Measurements from ENCODE around the gene CXXC4. TPM values are rescaled to one million over a fixed set of nuclear protein-coding genes. Genes with fewer than 3 reads are reported as not detected.

The CXXC4 gene
- total RNA-seq, 4 donors from 2014 or later, result 0.17 to 0.91 (median 0.50) TPM

- H3K4me3 ChIP-seq (ENCODE audit: low read depth, poor library complexity, severe bottlenecking), result no peak overlapping the region
- TF ChIP-seq, protein P1, sequence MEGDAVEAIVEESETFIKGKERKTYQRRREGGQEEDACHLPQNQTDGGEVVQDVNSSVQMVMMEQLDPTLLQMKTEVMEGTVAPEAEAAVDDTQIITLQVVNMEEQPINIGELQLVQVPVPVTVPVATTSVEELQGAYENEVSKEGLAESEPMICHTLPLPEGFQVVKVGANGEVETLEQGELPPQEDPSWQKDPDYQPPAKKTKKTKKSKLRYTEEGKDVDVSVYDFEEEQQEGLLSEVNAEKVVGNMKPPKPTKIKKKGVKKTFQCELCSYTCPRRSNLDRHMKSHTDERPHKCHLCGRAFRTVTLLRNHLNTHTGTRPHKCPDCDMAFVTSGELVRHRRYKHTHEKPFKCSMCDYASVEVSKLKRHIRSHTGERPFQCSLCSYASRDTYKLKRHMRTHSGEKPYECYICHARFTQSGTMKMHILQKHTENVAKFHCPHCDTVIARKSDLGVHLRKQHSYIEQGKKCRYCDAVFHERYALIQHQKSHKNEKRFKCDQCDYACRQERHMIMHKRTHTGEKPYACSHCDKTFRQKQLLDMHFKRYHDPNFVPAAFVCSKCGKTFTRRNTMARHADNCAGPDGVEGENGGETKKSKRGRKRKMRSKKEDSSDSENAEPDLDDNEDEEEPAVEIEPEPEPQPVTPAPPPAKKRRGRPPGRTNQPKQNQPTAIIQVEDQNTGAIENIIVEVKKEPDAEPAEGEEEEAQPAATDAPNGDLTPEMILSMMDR (IDR thresholded peaks at IDR 0.05), result no peak
- TF ChIP-seq POLR2A (IDR thresholded peaks at IDR 0.05), result no peak
- intact Hi-C loops (cut with DNase I; ENCODE audit: low total_unique reads), result no loop called here
- 60 to 85% methylated on average over 2 of the region's 2 CpGs for WGBS, 2 donors
- no peak for DNase-seq (ENCODE audit: low spot score in 2 of 2)
Measured at GRCh38 chr4:104486716-104487504, 7.8 kb downstream of the CXXC4 start.

DNA sequence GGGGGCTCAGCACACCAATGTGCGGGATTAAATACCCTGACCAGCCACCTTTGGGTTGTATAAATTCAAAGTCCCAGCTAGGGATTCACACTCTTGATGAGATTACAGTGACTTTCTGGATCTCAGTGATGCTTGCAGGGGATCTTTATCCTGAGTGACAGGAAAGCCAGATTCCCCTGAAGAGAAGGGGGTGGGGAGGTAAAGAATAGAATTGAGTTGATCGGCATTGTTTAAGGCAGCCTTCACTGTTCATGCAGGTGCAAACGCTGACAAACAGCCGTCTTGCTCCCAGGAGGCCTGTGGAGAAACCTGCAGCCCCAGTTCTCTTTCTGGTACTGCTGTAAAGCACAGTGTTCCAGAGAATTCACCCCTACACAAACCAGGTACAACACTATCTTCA, 19.0 kb downstream of the CXXC4 start:
- no peak overlapping the region for H3K4me3 ChIP-seq (ENCODE audit: low read depth, poor library complexity, severe bottlenecking)
- no peak for DNase-seq (ENCODE audit: low spot score in 2 of 2)
- intact Hi-C loops (cut with DNase I; ENCODE audit: low total_unique reads), result no loop called here
- no peak for TF ChIP-seq POLR2A (IDR thresholded peaks at IDR 0.05)
- TF ChIP-seq, protein P1 (IDR thresholded peaks at IDR 0.05), result no peak
- 58 to 67% methylated on average over 4 of the region's 4 CpGs for WGBS, 2 donors

- no peak overlapping the region for H3K4me3 ChIP-seq (ENCODE audit: low read depth, poor library complexity, severe bottlenecking)
- TF ChIP-seq, protein P1 (IDR thresholded peaks at IDR 0.05), result no peak
- no peak for TF ChIP-seq POLR2A (IDR thresholded peaks at IDR 0.05)
- WGBS, 2 donors, result 95 to 98% methylated on average over 1 of the region's 1 CpG
- DNase-seq (ENCODE audit: low spot score in 2 of 2), result no peak
- intact Hi-C loops (cut with DNase I; ENCODE audit: low total_unique reads), result no loop called here
Measured at GRCh38 chr4:104472766-104473165, 21.9 kb downstream of the CXXC4 start.

DNA sequence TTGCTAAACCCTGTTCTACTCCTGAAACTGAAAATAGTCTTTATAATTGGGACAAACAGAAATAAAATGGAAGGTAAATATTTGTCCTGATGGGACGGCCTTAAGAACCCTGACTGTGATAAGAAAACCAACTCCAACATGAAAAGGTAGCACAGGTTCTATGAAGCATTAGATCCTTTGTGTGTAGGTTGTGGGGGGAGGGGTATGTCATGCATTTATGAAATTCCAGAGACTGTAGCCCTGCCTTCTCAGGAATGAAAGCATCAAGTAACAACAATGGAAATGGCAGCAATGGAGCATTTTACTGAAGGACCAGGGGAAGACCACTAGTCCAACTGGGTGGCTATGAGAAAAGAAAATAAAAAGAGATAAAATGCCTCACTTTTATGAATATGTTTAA, 23.9 kb downstream of the CXXC4 start:
- no peak for TF ChIP-seq POLR2A (IDR thresholded peaks at IDR 0.05)
- TF ChIP-seq, protein P1 (IDR thresholded peaks at IDR 0.05), result no peak
- 72 to 92% methylated on average over 1 of the region's 1 CpG for WGBS, 2 donors
- no peak overlapping the region for H3K4me3 ChIP-seq (ENCODE audit: low read depth, poor library complexity, severe bottlenecking)
- intact Hi-C loops (cut with DNase I; ENCODE audit: low total_unique reads), result no loop called here
- no peak for DNase-seq (ENCODE audit: low spot score in 2 of 2)

GRCh38 chr4:104469794-104470193, 24.9 kb downstream of the CXXC4 start:
- no peak overlapping the region for H3K4me3 ChIP-seq (ENCODE audit: low read depth, poor library complexity, severe bottlenecking)
- no peak for DNase-seq (ENCODE audit: low spot score in 2 of 2)
- TF ChIP-seq POLR2A (IDR thresholded peaks at IDR 0.05), result no peak
- TF ChIP-seq, protein P1 (IDR thresholded peaks at IDR 0.05), result no peak
- intact Hi-C loops (cut with DNase I; ENCODE audit: low total_unique reads), result no loop called here

DNA sequence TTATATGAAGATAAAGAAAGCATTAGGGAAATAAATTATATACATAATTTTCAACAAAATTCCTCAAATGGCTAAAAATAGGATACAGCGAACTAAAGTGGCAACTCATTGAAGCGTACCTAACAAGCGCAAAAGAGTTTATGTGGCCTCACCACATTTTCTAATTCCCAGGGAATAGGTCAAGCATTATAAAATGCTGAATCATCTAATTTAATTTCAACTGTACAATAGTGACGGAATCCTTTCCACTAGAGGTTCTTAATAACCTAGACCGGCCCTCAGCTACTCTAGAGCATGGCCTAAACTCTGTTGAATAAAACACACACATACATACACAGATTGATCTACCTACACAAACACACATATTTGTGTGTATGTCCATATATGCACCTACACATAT, 29.1 kb downstream of the CXXC4 start:
- DNase-seq (ENCODE audit: low spot score in 2 of 2), result no peak
- TF ChIP-seq, protein P1 (IDR thresholded peaks at IDR 0.05), result no peak
- no peak for TF ChIP-seq POLR2A (IDR thresholded peaks at IDR 0.05)
- intact Hi-C loops (cut with DNase I; ENCODE audit: low total_unique reads), result no loop called here
- WGBS, 2 donors, result 95% methylated on average over 5 of the region's 5 CpGs
- H3K4me3 ChIP-seq (ENCODE audit: low read depth, poor library complexity, severe bottlenecking), result no peak overlapping the region
